DOHH2 (cell line): ENCODE data around the gene TAF11L7.
"Not testable (repeated sequence)": the region's sequence is repeated elsewhere in the genome, so short reads cannot be mapped to it uniquely, and the experiment has no call there.

Source experiments
- CTCF ChIP-seq: fragments of 200-600 bp; sonication (generic); IDR thresholded peaks from one replicate; pipeline ENCODE4 v1.5.1; 2014; ENCODE audit warnings: antibody characterized with exemption, mild to moderate bottlenecking, low read depth, low read length; ENCODE audit not compliant: poor library complexity, severe bottlenecking
- EZH2phosphoT487 ChIP-seq: fragments of 200-600 bp; sonication (generic); IDR thresholded peaks from 2 replicates; pipeline ENCODE4 v1.6.1; 2017; ENCODE audit warnings: borderline replicate concordance, mild to moderate bottlenecking, antibody characterized with exemption, low read length, moderate library complexity, mixed read lengths

- not testable (repeated sequence) for TF ChIP-seq CTCF, EZH2phosphoT487
Observed at GRCh38 chr5:17607461-17607860, 21.9 kb upstream of the TAF11L7 start.
